HG02798 (cell line): ENCODE results near the gene DRC7.
"Not testable (repeated sequence)": the region's sequence is repeated elsewhere in the genome, so short reads cannot be mapped to it uniquely, and the experiment has no call there.

Source experiments
- ATAC-seq: cut with Tn5 transposase; IDR thresholded peaks from one replicate; pipeline ENCODE4 v1.9.1; 2021; ENCODE audit warnings: mild to moderate bottlenecking; ENCODE audit not compliant: unreplicated experiment, poor library complexity

The DRC7 gene

DNA sequence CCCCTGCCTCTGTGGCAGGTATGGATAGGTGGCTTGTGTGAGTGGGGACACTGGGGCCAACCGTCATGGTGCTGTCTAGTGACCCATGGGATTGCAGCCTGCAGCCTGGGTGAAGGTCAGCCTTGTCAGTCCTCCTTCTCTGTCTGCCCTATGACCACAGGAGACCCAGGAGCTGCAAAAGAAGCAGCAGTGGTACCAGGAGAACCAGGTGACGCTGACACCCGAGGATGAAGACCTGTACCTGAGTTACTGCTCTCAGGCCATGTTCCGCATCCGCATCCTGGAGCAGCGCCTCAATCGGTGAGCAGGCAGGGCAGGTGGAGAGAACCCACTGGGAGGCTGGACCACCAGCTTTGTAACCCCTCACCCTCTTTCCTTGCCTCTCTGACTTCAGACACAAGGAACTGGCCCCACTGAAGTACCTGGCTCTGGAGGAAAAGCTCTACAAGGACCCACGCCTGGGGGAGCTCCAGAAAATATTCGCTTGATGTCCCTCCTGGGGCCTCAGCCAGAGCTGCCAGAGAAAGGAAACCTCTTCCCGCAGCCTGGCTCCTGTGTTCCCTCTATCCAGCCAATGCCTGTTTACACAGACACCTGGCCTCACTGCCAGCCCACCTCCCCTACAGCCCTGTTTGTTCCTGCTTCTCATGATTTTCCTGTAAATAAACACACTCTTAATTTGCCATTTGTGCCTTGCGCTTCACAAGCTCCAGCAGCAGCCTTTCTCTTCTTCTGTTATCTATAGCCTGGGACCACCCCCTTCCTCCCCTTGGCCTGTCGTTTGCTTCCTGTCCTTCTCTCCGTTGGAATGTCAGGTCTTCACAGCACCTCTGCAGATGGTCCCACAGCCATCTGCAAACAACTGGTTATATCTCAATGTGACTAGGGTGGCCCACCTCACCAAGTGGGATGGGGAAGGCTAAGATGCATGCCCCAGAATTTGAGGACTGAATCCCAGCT, 36.4 kb downstream of the DRC7 start:
- no peak for ATAC-seq

DNA sequence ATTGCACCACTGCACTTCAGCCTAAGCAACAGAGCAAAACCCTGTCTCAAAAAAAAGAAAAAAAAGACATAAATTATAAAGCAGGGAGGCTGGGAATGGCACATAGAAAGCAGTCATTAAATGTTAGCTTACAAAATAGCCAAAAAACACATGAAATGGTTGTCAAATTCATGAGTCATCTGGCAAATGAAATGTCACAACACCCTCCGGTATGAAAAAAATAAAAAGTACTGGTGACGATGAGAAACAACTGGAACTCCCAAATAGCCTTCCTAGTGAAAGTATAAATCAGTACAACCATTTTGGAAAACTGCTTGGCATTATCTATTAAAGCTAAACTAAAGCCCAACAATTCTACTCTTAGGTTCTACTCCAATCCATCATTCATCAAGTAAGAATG, 37.4 kb downstream of the DRC7 start:
- ATAC-seq = no peak

DNA sequence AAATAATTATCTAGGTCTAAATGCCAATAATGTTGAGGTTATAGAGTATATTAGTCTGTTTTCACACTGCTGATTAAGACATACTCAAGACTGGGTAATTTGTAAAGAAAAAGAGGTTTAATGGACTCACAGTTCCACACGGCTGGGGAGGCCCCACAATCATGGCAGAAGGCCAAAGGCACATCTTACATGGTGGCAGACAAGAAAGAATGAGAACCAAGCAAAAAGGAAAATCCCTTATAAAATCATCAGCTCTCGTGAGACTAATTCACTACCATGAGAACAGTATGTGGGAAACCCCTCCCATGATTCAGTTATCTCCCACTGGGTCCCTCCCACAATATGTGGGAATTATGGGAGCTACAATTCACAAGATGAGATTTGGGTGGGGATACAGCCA, 38.1 kb downstream of the DRC7 start:
- no peak for ATAC-seq

DNA sequence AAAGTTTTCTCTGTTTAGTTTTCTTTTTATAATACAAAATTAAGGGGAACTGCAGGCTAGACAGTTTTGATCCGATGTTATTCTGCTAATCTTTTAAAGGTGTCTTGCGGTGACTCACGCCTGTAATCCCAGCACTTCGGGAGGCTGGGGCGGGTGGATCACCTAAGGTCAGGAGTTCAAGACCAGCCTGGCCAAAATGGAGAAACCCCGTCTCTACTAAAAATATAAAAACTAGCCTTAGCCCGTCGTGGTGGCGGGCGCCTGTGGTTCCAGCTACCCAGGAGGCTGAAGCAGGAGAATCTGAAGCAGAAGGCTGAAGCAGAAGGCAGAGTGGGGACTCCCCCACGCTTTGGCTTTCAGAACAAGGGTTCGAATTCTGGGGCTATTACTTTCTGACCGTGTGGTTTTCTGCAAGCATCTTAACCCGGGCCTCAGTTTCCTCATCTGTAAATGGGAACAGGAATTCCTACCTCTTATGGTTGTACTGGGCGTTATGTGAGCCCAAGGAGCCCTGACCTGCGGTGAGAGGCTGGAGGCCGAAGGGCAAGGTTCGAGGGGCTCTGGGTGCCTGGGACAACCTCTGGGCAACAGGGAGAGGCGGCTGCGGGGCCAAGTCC, 39.8 kb downstream of the DRC7 start:
- ATAC-seq = no peak

DNA sequence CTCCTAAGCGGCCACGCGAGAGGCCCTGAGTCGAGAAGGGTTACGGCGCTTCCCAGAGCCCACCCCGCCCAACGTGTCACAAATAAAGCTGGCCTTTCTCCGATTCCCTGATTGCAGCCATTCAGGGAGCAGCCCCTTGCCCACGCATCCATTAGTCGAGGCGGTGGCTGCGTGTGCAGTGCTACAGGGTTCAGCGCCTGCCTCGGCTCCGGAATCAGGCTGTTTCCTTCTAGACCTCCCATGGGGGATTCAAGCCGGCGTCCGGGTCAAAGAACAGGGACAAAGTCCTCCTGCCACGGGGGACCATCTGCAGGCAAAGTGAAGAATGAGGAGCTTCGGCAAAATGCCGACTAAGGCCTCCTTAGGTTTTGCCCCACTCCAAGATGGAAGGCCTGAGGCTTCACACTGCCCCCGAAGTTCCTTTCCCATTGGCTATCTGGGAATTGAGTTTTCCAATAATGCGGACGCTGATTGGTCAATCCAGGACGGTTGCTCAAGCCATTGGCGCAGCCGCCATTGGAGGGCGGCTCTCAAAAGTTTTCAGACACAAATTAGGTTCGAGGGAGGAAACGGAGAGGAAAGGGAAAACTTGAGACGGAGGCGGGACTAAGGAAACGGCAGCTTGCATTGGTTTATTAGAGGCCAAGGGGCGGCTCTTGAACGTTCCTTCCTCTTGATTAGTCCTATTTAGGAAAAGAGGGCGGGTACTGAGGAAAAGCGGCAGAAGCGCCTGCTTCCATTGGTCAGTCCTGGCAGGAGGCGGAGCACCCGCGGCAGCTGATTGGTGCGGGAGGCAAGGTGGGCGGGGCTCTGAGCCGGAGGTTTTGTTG, 40.5 kb downstream of the DRC7 start:
- ATAC-seq = peak; percentile 93

DNA sequence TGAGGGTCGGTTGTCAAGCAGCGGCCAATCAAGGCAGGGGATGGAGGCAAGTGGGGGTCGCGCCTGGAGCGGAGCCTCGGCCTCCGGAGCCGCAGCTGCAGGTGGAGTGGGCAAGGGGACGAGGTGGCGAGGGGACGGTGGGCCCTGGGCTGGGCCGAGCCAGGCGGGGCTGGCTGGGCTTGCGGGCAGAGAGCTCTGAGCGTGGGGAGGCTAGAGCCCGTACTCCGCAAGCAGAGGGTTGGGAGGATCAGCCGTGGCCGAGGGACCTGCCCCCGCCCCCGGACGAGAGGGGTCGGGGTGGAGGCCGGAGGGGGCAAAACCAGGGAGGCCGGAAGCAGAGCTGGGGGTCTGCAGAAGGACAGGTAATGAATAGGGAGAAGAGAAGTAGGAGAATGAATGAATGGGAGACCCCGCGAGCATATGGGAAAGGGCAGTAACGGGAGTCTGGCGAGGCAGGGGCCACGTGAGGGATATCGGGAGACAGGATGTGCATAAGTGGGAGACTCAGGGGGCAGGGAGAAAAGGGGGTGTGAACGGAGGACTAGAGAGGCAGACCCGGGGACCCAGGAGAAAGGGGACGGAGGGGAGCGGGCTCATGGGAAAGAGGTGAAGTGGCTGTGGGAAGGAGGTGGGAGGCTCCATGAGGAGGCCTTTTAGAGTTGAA, 41.3 kb downstream of the DRC7 start, which contains the start of gene KATNB1:
TSS of gene KATNB1 (plus strand) at position 16 of the 664 bp plus-strand sequence. CDS start 1,474 bp downstream, outside the sequence.
- no peak for ATAC-seq

DNA sequence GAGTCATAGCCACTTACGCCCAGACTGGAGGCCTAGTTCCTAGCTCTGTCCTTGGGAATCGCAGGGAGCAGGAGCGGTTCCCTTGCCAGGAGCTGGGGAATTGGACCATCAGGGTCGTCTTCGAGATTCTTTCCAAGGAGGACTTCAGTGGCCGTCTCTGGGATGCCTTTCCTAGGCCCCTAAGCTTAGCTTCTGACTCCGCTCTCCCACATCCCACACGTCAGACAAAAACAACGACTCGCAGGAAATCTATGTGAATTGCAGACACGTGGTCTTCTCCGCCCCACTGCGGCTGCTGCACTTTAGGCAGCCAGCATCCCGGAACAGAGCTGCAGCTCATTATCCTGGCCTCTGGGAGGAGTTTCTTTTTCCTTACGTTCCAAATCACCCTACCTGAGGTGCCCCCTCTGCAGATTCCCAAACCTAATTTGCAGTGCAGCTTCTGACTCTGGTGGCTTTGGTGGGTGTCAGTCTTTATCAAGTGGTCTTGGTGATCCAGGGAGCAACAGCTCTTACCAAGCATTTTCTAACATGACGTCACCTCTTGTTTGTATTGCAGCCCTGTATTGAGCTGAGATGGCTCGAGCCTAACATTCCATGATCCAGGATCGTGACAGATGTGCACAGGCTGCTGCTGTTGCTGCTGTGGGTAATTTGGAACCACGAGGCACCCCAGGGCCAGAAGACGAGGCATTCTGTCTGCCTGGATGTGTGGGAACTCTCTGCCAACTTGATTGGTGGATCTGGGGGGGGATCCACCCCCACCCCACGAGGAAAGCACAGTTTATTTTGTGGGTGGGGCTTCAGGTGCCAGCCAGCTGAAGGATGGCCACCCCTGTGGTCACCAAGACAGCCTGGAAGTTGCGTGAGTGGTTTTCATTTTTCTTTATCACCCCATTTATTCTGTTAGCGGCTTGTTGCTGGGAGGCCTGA, 42.1 kb downstream of the DRC7 start:
- ATAC-seq = no peak

DNA sequence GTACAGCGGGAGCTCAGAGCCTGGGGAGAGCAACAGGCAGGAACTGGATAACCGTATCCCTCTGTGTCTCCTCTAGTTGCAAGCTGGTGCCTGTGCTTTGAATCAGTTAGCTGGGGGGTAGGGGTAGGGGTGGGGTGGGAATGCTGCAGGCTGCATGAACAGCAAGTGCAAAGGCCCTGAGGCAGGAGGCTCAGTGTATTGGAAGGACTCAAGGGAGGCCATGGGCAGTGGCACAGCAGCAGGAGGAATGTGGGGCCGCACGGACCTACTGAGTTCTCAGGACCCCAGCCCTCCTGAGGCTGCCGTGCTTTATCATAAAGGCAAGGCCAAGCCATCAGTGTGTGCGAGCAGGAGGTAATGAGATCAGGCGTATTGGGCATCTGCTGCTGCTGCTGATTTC, 44.2 kb downstream of the DRC7 start:
- no peak for ATAC-seq

DNA sequence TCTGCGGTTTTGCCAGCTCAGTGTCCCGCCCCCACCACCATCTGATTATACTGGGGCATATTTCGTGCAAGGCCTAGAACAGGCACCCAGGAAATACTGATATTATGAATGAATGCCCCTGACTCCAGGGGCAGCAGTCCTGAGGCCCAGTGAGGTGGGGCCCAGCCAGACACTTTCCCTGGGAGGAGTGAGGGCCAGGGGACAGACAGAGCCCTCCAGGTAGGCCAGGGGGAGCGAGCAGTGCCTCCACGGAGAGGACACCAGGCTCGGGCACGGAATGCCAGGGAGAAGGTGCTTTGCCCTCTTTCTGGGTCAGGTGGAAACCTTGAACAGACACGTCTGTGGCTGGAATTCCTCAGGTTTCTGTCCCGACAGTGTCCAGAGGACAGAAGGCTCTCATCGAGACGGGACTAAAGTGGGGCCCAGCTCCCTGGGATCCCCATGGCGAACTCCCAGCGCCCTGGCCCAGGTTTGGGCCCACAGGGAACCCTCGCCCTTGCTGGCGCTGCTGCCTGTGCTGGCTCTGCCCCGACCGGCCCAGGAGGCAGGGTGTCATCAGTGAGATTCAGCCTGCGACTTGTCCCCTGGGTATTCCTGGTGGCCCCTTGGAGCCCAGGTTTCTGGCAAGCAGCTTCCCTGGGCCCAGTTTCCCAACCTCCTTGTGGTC, 45.3 kb downstream of the DRC7 start:
- no peak for ATAC-seq

DNA sequence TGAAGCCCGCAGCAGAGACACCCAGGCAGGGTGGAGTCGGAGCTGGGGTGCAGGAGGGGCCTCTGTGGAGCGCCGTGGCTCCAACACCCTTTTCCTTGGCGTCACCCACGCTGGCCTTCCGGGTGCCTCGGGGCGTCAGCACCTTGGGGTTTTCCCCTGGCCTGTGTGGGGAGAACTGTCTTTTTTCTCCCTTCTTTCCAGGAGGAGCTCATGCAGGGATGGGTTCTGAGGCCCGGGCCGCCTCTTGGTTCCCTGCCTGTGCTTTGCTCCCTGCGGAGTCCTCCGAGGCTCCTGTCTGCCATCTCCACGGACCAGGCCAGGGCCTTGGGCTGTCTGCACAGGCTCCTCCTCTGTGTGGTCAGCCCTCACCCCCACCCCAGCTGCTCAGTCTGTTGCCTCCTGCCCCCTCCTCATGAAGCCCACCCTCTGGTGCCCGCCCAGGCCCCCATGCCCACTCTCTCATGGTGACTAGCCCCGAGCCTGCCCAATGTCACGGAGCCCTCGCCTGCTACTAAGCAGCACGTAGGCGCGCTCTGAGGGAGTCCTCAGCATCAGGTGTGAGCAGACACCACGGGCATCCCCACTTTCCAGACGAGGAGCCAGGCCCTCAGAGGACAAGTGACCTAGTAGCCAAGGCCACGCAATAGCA, 45.9 kb downstream of the DRC7 start:
- no peak for ATAC-seq

DNA sequence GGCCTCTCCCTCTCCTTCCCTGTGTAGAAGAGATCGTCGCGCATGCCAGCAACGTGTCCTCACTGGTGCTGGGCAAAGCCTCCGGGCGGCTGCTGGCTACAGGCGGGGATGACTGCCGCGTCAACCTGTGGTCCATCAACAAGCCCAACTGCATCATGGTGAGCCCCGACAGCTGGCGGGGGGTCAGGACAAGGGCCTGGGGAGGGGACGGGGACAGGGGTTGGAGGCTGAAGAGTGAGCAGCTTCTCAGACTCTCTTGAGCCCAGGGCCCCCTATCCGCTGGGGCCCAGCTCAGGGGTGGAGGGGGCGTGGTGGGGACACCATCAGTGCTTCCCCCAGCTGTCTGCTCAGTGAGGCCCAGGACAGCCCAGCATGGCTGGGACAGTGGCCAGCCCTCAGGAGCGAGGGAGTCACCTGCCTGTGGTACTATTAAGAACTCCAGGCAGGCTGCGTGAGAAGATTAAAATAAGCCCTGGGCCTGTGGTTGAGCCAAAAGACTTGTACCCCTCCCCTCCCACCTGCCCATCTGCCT, 47.1 kb downstream of the DRC7 start:
- ATAC-seq = no peak

DNA sequence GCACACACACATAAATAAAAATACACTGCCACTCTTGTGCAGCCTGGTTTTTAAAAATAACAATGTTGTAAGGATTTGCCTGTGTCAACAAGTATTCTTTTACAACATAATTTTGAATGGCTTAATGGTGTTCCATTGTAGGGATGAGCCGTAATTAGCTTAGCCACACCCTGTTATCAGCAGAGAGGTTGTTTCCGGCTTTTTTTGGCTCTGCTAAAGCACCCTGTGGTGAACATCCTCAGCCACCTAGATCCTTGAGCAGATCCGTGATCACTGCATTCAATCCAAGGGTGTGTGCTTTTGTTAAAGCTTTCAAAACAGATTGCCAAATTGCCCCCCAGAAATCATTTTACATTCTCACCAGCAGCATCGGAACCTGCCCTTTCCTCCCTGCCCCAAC, 47.9 kb downstream of the DRC7 start:
- ATAC-seq = no peak

DNA sequence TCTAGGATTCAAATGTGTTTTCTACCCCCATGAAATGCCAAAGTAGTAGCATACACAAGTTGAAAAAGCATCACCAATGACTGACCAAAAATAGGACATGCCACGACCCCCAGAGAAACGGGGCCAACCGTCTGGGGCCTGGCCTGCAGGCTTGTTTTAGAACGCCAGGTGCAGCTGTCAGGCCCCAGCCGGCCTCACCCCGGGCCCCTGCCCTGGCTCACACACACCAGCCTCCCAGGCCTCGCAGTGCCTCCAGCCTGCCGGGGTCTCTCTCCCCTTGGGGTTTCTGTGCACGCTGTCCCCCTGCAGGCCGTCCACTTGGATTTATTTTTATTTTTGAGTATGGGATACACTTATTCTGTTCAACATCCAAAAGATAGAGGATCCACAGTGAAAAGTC, 48.9 kb downstream of the DRC7 start:
- ATAC-seq = no peak

DNA sequence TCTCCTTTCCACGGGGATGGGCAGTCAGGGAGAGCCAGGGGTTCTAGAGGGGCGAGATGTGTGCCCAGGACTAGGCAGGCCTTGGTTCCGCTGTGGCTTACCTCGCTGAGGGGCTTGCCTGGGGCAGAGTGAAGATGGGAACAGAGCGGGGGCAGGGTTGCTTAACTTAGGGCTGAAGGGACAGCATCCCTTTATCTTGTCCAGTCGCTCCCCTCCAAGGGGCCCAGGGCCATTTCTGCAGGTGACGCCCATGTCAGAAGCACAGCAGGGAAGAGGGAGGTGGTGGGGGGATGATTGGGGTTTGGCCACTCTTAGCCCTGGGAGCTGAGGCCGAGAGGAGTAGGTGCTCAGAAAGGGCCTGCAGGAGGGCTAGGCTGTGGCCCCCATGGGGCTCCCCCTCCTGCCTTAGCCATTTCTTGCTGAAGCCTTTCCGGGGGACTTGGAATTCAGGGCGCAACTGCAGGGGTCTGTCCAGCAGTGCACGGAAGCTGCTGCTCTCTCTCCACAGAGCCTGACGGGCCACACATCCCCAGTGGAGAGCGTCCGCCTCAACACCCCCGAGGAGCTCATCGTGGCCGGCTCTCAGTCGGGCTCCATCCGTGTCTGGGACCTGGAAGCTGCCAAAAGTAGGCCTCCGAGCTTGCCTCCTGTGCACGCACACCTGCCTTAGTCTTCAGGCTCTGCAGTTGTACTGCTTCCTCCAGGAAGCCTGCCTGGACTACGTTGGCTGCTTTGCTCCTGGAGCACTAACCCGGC, 49.5 kb downstream of the DRC7 start:
- no peak for ATAC-seq

DNA sequence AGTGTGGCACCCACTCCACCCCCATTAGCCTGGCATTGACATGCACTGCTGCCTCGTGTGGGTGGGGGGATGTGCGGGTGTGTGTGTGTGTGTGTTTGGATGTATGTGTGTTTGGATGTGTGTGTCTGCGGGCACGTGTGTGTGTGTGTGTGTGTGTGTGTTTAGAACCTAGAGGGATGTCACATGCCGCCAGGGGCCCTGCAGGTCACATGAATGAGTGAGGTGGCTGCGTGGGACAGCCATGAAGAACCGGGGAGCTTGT, 50.0 kb downstream of the DRC7 start:
- no peak for ATAC-seq

DNA sequence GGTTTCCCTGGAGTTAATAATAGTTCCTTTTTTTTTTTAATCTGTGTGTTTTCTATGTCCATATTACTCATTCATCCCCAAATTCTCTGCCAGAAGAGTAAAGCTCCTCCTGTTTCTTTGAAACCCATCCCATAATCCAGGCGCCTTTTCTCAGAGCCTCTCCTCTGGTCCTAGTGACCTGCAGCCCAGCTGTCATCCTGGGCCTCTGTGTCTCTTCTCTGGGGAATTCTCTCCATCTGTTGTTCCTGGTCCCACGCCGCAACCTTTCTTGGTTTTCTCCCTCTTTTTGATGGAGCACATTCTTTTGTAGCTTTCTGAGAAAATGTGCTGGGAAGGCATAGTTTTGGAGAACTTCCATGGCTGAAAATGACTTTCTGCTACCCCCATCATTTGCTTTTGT, 51.2 kb downstream of the DRC7 start:
- ATAC-seq = no peak

DNA sequence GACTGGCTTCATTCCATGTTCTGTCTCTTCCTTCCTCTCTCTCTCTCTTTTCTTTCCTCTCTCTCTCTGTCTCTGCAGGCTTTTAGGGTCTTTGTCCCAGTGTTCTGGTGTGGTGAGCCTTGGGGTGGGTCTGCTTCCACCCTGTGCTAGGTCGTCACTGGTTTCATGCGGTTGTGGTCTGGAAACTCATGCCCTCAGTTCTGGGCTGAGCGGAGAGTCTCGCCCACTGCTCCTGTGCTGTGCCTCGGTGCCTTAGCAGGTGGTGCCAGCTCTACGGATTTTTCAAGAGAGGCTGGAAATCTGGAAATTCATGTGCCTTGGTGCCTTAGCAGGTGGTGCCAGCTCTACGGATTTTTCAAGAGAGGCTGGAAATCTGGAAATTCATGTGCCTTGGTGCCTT, 51.7 kb downstream of the DRC7 start:
- ATAC-seq = not testable (repeated sequence)

DNA sequence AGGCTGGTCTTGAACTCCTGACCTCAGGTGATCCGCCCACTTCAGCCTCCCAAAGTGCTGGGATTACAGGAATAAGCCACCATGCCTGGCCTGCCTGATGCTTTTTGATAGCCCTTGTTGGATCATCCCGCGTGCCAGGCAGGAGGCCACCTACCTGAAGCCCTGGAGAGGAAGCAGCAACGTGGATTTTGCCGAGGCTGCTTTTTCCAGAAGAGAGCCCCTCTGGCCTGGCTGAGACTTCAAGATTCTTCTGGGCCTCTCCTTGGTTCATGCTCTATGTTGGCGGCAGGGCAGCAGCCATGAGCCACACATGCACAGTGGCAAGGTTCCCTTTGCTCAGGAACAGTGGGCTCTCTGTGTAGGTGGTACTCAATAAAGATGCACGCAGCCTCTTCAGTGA, 52.5 kb downstream of the DRC7 start:
- ATAC-seq = no peak
